ENCODE results near the gene NECTIN1.
A peak's percentile ranks its signal among the peaks of the same experiment; 100 is the strongest.

Gene NECTIN1

GRCh38 chr11:119728651-119729580 is at the start of gene NECTIN1:
Gene NECTIN1 (minus strand): TSS chr11:119729200. CDS start chr11:119728553, 647 bp downstream.
- peak; percentile 92 for DNase-seq

GRCh38 chr11:119778391-119779194 is 49.6 kb upstream of the NECTIN1 start:
- DNase-seq, result no peak

GRCh38 chr11:119777940-119778339 is 48.9 kb upstream of the NECTIN1 start:
- DNase-seq, result no peak

GRCh38 chr11:119776651-119777050 is 47.7 kb upstream of the NECTIN1 start:
- DNase-seq, result no peak

GRCh38 chr11:119776031-119776636 is 47.1 kb upstream of the NECTIN1 start:
- no peak for DNase-seq

- no peak for DNase-seq
Observed at GRCh38 chr11:119774172-119774763, 45.3 kb upstream of the NECTIN1 start.

GRCh38 chr11:119772641-119773415 is 43.8 kb upstream of the NECTIN1 start:
- peak; percentile 65 for DNase-seq

- DNase-seq, result no peak
Observed at GRCh38 chr11:119772076-119772475, 43.1 kb upstream of the NECTIN1 start.

- no peak for DNase-seq
Observed at GRCh38 chr11:119771172-119771770, 42.3 kb upstream of the NECTIN1 start.

GRCh38 chr11:119765628-119766027 is 36.6 kb upstream of the NECTIN1 start:
- DNase-seq, result no peak

GRCh38 chr11:119764108-119764868 is 35.3 kb upstream of the NECTIN1 start:
- DNase-seq, result peak; percentile 73

- no peak for DNase-seq
Observed at GRCh38 chr11:119763071-119763728, 34.2 kb upstream of the NECTIN1 start.

- no peak for DNase-seq
Observed at GRCh38 chr11:119759747-119760412, 30.9 kb upstream of the NECTIN1 start.

GRCh38 chr11:119759324-119759723 is 30.3 kb upstream of the NECTIN1 start:
- no peak for DNase-seq

- DNase-seq, result no peak
Observed at GRCh38 chr11:119758291-119758690, 29.3 kb upstream of the NECTIN1 start.

GRCh38 chr11:119757378-119757777 is 28.4 kb upstream of the NECTIN1 start:
- DNase-seq, result no peak

- no peak for DNase-seq
Observed at GRCh38 chr11:119756169-119756865, 27.3 kb upstream of the NECTIN1 start.

- no peak for DNase-seq
Observed at GRCh38 chr11:119755356-119756071, 26.5 kb upstream of the NECTIN1 start.

All from midbrain (tissue), 1 donor.